ENCODE data around the gene ZNF550. TPM values are rescaled to one million over a fixed set of nuclear protein-coding genes. Genes with fewer than 3 reads are reported as not detected.

Gene ZNF550
- total and polyA plus RNA-seq, 2 donors (not counting 1 experiment from before 2014, with no cell fraction given): 18.0 to 31.1 TPM

- peak overlapping the region; percentile 98 for H2AFZ ChIP-seq (ENCODE audit: insufficient read depth, low read depth, low read length, poor library complexity, severe bottlenecking)
- intact Hi-C loops (cut with micrococcal nuclease): loop anchor here (1.0 to 10.0 kb wide), 2 partner anchors 98 to 572 kb away; partner anchors contain the start of genes ZNF329 and ZNF551
- peaks cover 0 to 58% (median 24%) of the 10 kb centered on the region in 3 donors for H3K9me3 ChIP-seq (ENCODE audit: control extremely low read depth in 1 of 3, control insufficient read depth in 2 of 3, insufficient read depth in 1 of 3, low read length in 2 of 3)
- Mint-ChIP-seq H3K27me3 (no peaks in the 10 kb centered on the region), H3K9me3 (ENCODE audit: insufficient read depth) (peaks cover 10% of the 10 kb centered on the region), H3K4me1 (peaks cover 25% of the 10 kb centered on the region), H3K4me3 (peak overlapping the region; percentile 99), H3K27ac (peak overlapping the region; percentile 96)
- ChIA-PET POLR2A (no interaction called here), CTCF (no interaction called here)
- TF ChIP-seq CTCF (IDR thresholded peaks at IDR 0.05) (no peak), EZH2 (IDR thresholded peaks at IDR 0.05; ENCODE audit: borderline replicate concordance, insufficient read depth, low read depth, low read length, poor library complexity, severe bottlenecking) (no peak)
- peak overlapping the region; percentile 83 for H3K9ac ChIP-seq (ENCODE audit: low read length)
- H3K27ac ChIP-seq (ENCODE audit: low read length in 2 of 2): peak overlapping the region; percentile 86 to 88
- 56% methylated on average over 21 of the region's 21 CpGs for WGBS (ENCODE audit: insufficient coverage)
- DNase-seq (no peak), ATAC-seq (ENCODE audit: low read depth) (no peak)
- peaks cover 21 to 31% of the 10 kb centered on the region in 2 donors for H3K4me1 ChIP-seq (ENCODE audit: control insufficient read depth in 2 of 2, insufficient read depth in 2 of 2, low read length in 2 of 2)
- H3K4me3 ChIP-seq (ENCODE audit: control extremely low read depth in 1 of 5, extremely low read depth in 1 of 5, insufficient read depth in 1 of 5, low read depth in 2 of 5, low read length in 4 of 5): peak overlapping the region in 4 of 5 experiments; percentile 75 to 92 (median 82)
- peaks cover 0 to 10% of the 10 kb centered on the region in 2 experiments for H3K36me3 ChIP-seq (replicated peaks in 1 of 2; ENCODE audit: control extremely low read depth in 1 of 2, control insufficient read depth in 1 of 2, extremely low read depth in 1 of 2, insufficient read depth in 2 of 2, low read length in 1 of 2)
- peak overlapping the region; percentile 92 for H3K4me2 ChIP-seq (replicated peaks; ENCODE audit: low read depth, low read length, poor library complexity, severe bottlenecking)
- H3K27me3 ChIP-seq (replicated peaks in 1 of 4; ENCODE audit: control extremely low read depth in 1 of 4, control insufficient read depth in 3 of 4, insufficient read depth in 4 of 4, low read length in 3 of 4): no peaks in the 10 kb centered on the region
- H3K79me2 ChIP-seq (ENCODE audit: control insufficient read depth, insufficient read depth, low read length): peaks cover 38% of the 10 kb centered on the region
- no peaks in the 10 kb centered on the region for H4K20me1 ChIP-seq (ENCODE audit: control insufficient read depth, insufficient read depth, low read length, poor library complexity, severe bottlenecking)
Observed at GRCh38 chr19:57583104-57583520, 23.4 kb upstream of the ZNF550 start.

DNA sequence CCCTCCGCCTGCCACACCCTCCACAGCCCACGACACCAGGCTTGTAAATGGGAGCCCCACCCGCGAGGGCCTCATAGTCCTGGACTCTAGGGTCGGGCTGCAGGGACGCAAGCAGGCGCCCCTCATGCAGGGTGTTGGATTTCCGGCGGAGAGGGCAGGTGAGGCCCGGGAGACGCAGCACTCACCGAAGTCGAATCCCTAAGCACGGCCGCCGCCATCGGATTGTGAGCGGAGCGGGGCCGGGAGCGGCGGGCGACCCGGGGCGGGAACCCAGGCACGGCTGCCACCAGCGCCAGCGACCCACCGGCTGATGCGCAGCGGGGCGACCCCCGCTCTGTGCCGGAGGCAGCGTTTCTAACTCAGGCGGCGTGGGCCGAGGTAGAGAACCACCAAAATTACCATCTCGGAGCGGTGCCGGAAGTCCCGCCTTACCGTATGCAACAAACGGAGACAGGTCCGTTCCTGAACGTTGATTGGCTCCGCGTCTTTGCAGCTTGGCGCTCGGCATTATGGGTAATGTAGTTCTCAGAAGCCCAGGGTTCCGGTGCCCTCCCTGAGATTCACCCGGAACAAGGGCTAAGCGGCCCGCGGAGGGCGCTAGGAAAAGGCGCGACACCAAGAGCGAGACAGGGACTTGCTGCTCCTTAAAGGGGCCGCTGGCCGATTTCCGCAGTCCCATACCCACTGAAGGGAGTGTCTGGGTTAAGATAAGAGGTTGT lies 19.0 kb upstream of the ZNF550 start, which contains the start of gene ZNF416:
Gene ZNF416, minus strand, starts transcription at position 425 of the 719 bp plus-strand sequence. Its CDS starts 207 bp downstream, at position 218.
- peaks cover 2 to 60% (median 32%) of the 10 kb centered on the region in 3 donors for H3K9me3 ChIP-seq (ENCODE audit: control extremely low read depth in 1 of 3, control insufficient read depth in 2 of 3, insufficient read depth in 1 of 3, low read length in 2 of 3)
- peak within 1 kb of the TSS; percentile 28 to 90 (median 72) for H3K4me3 ChIP-seq (ENCODE audit: control extremely low read depth in 1 of 5, extremely low read depth in 1 of 5, insufficient read depth in 1 of 5, low read depth in 2 of 5, low read length in 4 of 5)
- H3K4me2 ChIP-seq (replicated peaks; ENCODE audit: low read depth, low read length, poor library complexity, severe bottlenecking): peak within 1 kb of the TSS; percentile 82
- Mint-ChIP-seq H3K4me3 (peak within 1 kb of the TSS; percentile 86), H3K9me3 (ENCODE audit: insufficient read depth) (peaks cover 19% of the 10 kb centered on the region), H3K27ac (peak within 1 kb of the TSS; percentile 94), H3K27me3 (no peaks in the 10 kb centered on the region), H3K4me1 (peaks cover 25% of the 10 kb centered on the region)
- H3K27me3 ChIP-seq (replicated peaks in 1 of 4; ENCODE audit: control extremely low read depth in 1 of 4, control insufficient read depth in 3 of 4, insufficient read depth in 4 of 4, low read length in 3 of 4): no peaks in the 10 kb centered on the region
- peak within 1 kb of the TSS; percentile 85 for H2AFZ ChIP-seq (ENCODE audit: insufficient read depth, low read depth, low read length, poor library complexity, severe bottlenecking)
- H3K4me1 ChIP-seq (ENCODE audit: control insufficient read depth in 2 of 2, insufficient read depth in 2 of 2, low read length in 2 of 2): peaks cover 19 to 27% of the 10 kb centered on the region in 2 donors
- H3K36me3 ChIP-seq (replicated peaks in 1 of 2; ENCODE audit: control extremely low read depth in 1 of 2, control insufficient read depth in 1 of 2, extremely low read depth in 1 of 2, insufficient read depth in 2 of 2, low read length in 1 of 2): peaks cover 10 to 30% of the 10 kb centered on the region in 2 experiments
- intact Hi-C loops (cut with micrococcal nuclease): loop anchor here (1.0 to 2.0 kb wide), 13 partner anchors 19 to 215 kb away; partner anchors contain the start of genes TRAPPC2B, ZNF134, ZNF17 and ZNF211
- H3K79me2 ChIP-seq (ENCODE audit: control insufficient read depth, insufficient read depth, low read length): peaks cover 36% of the 10 kb centered on the region
- H4K20me1 ChIP-seq (ENCODE audit: control insufficient read depth, insufficient read depth, low read length, poor library complexity, severe bottlenecking): no peaks in the 10 kb centered on the region
- ChIA-PET CTCF (no interaction called here), POLR2A (interaction anchor here (0.6 to 1.0 kb wide), 2 partner anchors 35 to 189 kb away, joined by 3 to 5 read pairs; partner anchors contain the start of gene ZNF134)
- peak within 1 kb of the TSS; percentile 82 for H3K9ac ChIP-seq (ENCODE audit: low read length)
- peak; percentile 89 for ATAC-seq (ENCODE audit: low read depth)
- peak within 1 kb of the TSS; percentile 46 to 79 for H3K27ac ChIP-seq (ENCODE audit: low read length in 2 of 2)
- TF ChIP-seq EZH2 (IDR thresholded peaks at IDR 0.05; ENCODE audit: borderline replicate concordance, insufficient read depth, low read depth, low read length, poor library complexity, severe bottlenecking) (no peak), CTCF (IDR thresholded peaks at IDR 0.05) (no peak)
- under 1% methylated on average over 59 of the region's 62 CpGs for WGBS (ENCODE audit: insufficient coverage)
- peak; percentile 99 for DNase-seq

All from B cell (primary cell).